ENCODE measurements around the gene MT1HL1.

DNA sequence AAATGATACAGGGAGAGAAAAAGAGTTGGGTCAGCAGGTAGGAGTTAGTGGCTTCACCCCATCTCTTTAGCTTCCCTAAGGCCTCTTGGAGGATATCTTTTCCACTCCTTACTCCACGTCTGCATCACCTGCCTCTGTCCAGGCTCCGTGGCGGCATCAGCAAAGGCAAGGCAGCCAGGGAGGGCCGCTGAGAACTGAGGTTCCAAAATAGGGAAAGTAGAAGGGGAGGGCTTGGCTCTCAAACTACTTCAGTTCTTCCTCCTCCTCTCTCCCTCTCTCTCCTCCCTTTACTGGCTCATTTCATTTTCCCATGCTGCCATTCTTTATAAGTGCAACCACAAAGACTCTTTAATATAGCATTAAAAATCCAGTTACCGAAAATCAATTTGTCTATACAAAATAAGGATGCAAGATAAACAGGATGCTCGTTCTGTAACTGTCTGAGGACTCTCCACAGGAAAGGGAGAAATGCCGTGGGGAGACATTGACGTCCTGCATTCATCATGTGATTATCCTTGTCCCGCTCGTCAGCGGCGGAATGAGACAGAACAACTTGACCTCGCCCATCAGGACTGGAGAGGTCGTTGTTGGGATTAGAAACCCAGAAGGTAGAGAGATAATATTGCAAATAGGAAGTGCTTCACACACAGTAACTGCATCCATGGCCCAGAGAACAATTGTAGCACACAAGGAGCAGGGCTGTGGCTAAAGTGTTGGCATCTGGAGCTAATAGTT lies 3.1 kb upstream of the MT1HL1 start:
- TF ChIP-seq SIN3A (IDR thresholded peaks at IDR 0.05; ENCODE audit: borderline replicate concordance, insufficient read depth, low read length) (no peak), POLR2AphosphoS5 (IDR thresholded peaks at IDR 0.05; ENCODE audit: low read depth, low read length) (no peak), TAF1 (IDR thresholded peaks at IDR 0.05; ENCODE audit: borderline replicate concordance, insufficient read depth, low read length) (no peak)
- TF ChIP-seq, protein P1, sequence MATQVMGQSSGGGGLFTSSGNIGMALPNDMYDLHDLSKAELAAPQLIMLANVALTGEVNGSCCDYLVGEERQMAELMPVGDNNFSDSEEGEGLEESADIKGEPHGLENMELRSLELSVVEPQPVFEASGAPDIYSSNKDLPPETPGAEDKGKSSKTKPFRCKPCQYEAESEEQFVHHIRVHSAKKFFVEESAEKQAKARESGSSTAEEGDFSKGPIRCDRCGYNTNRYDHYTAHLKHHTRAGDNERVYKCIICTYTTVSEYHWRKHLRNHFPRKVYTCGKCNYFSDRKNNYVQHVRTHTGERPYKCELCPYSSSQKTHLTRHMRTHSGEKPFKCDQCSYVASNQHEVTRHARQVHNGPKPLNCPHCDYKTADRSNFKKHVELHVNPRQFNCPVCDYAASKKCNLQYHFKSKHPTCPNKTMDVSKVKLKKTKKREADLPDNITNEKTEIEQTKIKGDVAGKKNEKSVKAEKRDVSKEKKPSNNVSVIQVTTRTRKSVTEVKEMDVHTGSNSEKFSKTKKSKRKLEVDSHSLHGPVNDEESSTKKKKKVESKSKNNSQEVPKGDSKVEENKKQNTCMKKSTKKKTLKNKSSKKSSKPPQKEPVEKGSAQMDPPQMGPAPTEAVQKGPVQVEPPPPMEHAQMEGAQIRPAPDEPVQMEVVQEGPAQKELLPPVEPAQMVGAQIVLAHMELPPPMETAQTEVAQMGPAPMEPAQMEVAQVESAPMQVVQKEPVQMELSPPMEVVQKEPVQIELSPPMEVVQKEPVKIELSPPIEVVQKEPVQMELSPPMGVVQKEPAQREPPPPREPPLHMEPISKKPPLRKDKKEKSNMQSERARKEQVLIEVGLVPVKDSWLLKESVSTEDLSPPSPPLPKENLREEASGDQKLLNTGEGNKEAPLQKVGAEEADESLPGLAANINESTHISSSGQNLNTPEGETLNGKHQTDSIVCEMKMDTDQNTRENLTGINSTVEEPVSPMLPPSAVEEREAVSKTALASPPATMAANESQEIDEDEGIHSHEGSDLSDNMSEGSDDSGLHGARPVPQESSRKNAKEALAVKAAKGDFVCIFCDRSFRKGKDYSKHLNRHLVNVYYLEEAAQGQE (IDR thresholded peaks at IDR 0.05; ENCODE audit: insufficient read depth in 1 of 2, low read depth in 2 of 2, low read length in 2 of 2): no peak

All from PFSK-1 (cell line).